ENCODE measurements around the gene MRAP. TPM values are rescaled to one million over a fixed set of nuclear protein-coding genes. Genes with fewer than 3 reads are reported as not detected.

MRAP gene
- 0.34 TPM in 1 of 2 replicates, not detected in the other for total RNA-seq

GRCh38 chr21:32298658-32299081 lies at the start of gene MRAP:
TSS of gene MRAP (plus strand) at chr21:32298855. CDS start at chr21:32298972, 117 bp downstream.

GRCh38 chr21:32278518-32279376 lies 19.9 kb upstream of the MRAP start, which contains the start of gene MIS18A:
TSS of gene MIS18A (minus strand) at chr21:32279049. CDS start at chr21:32279014, 35 bp downstream.

Other genes with a start within 250 kb of the MRAP start
- gene MIS18A, start 19.8 kb upstream of the MRAP start, total RNA-seq, result 4.7 and 8.0 TPM in 2 replicates
- gene URB1, start 94.2 kb downstream of the MRAP start, total RNA-seq, result 9.3 and 10.2 TPM in 2 replicates
- 2.9 and 6.8 TPM in 2 replicates for gene EVA1C, start 113.9 kb downstream of the MRAP start, total RNA-seq

Measured in bronchial smooth muscle cell (primary cell).